ENCODE results near the gene ADGRD2. TPM values are rescaled to one million over a fixed set of nuclear protein-coding genes. Genes with fewer than 3 reads are reported as not detected.
A peak's percentile ranks its signal among the peaks of the same experiment; 100 is the strongest.

ADGRD2 gene
- total and polyA plus RNA-seq, 2 of the 13 experiments (the other 11 are each of a cell fraction or from before 2014, with no cell fraction given), result not detected

- H4K20me1 ChIP-seq (ENCODE audit: insufficient read depth, low read length), result no peaks in the 10 kb centered on the region
- no peaks in the 10 kb centered on the region for H3K9me3 ChIP-seq (ENCODE audit: low read length)
- H3K4me2 ChIP-seq (ENCODE audit: low read depth, low read length), result peak overlapping the region; percentile 82; the same call in 1 of the 2 replicates
- intact Hi-C loops (cut with micrococcal nuclease; ENCODE audit: unreplicated experiment) (no loop called here), in situ Hi-C loops (cut with HindIII; ENCODE audit: extremely low pct_ligation_motif_present, low pct_unique_long_range_greater_than_20kb) (no loop called here)
- H3K27me3 ChIP-seq (ENCODE audit: control insufficient read depth in 1 of 2, insufficient read depth in 2 of 2, low read length in 2 of 2), result no peaks in the 10 kb centered on the region
- DNase-seq (ENCODE audit: low spot score), result no peak
- peaks cover 7 to 20% of the 10 kb centered on the region in 2 experiments for H3K36me3 ChIP-seq (replicated peaks in 1 of 2; ENCODE audit: control insufficient read depth in 1 of 2, insufficient read depth in 2 of 2, low read length in 2 of 2)
- no peaks in the 10 kb centered on the region for H3K79me2 ChIP-seq (ENCODE audit: insufficient read depth, low read length)
- ATAC-seq, result peak; percentile 13; the same call in 2 of the 3 replicates
- POLR2A ChIA-PET, result interaction anchor here (0.9 to 3.6 kb wide), 5 partner anchors 9 to 46 kb away, joined by 3 to 21 read pairs (median 6); no protein-coding TSS in a partner anchor
- FAIRE-seq, result no peak
- H3K4me3 ChIP-seq (replicated peaks in 1 of 3; ENCODE audit: insufficient read depth in 1 of 3, low read depth in 2 of 3, low read length in 3 of 3), result no peak overlapping the region
- CTCF ChIA-PET (ENCODE audit: low intra/inter-chr PET ratio, low total read pairs), result no interaction called here
- H3K9ac ChIP-seq (ENCODE audit: insufficient read depth, low read depth, low read length), result peak overlapping the region; percentile 59
- peaks cover 42% of the 10 kb centered on the region for H3K4me1 ChIP-seq (ENCODE audit: insufficient read depth, low read length)
- TF ChIP-seq ZBTB38 (CRISPR knock-in tag; IDR thresholded peaks at IDR 0.05), result peak; percentile 34; the same call in 1 of the 2 replicates
- TF ChIP-seq KLF12 (CRISPR knock-in tag; IDR thresholded peaks at IDR 0.05; ENCODE audit: borderline replicate concordance), result no peak
- peak; percentile 56; the same call in 1 of the 2 replicates for TF ChIP-seq ZNF687 (CRISPR knock-in tag; IDR thresholded peaks at IDR 0.05)
- no peak for TF ChIP-seq MLX (CRISPR knock-in tag; IDR thresholded peaks at IDR 0.05)
- no peak for TF ChIP-seq HOXA7 (CRISPR knock-in tag; IDR thresholded peaks at IDR 0.05)
- peak overlapping the region; percentile 99 for H3K27ac ChIP-seq (ENCODE audit: extremely low read length, insufficient read depth, low read length)
- no peak overlapping the region for H2AFZ ChIP-seq (ENCODE audit: low read length)
- no TSS peak for BruUV-seq (replicated peaks)
- 90% methylated on average over 3 of the region's 3 CpGs for WGBS (ENCODE audit: low lambda C conversion rate)
Observed at GRCh38 chr9:124521142-124521541, 70.9 kb downstream of the ADGRD2 start.

All from HepG2 (cell line).